K562 (cell line): ENCODE measurements around the gene DAZAP1. TPM values are rescaled to one million over a fixed set of nuclear protein-coding genes. Genes with fewer than 3 reads are reported as not detected.
A peak's percentile ranks its signal among the peaks of the same experiment; 100 is the strongest.

Source experiments
- ATF1 ChIP-seq, 2 experiments: fragments of 450-650 bp in 1 of 2; IDR thresholded peaks; 2 replicates each; pipeline ENCODE4 v1.6.1; 2016; ENCODE audit warnings: missing compliant biosample characterization in 1 of 2, missing genetic modification characterization in 1 of 2
- BACH1 ChIP-seq: fragments of 200-800 bp; sonication (Bioruptor generic); IDR thresholded peaks from 2 replicates; pipeline ENCODE4 v1.6.1; 2016; ENCODE audit warnings: missing genetic modification characterization, missing compliant biosample characterization
- CBX2 ChIP-seq: fragments of 200-600 bp; sonication (generic); IDR thresholded peaks from one replicate; pipeline ENCODE4 v1.6.1; 2012; ENCODE audit warnings: mild to moderate bottlenecking, low read length, inconsistent platforms; ENCODE audit not compliant: insufficient read depth, poor library complexity, severe bottlenecking
- CEBPB ChIP-seq: fragments of 450-650 bp; IDR thresholded peaks from 2 replicates; pipeline ENCODE4 v1.6.1; 2016; ENCODE audit warnings: missing genetic modification characterization, missing compliant biosample characterization
- GTF2E2 ChIP-seq: fragments of 200-800 bp; sonication (Bioruptor generic); IDR thresholded peaks from 2 replicates; pipeline ENCODE4 v1.6.1; 2016; ENCODE audit warnings: missing genetic modification characterization, missing compliant biosample characterization
- HDAC2 ChIP-seq: fragments of 450-650 bp; IDR thresholded peaks from 2 replicates; pipeline ENCODE4 v1.6.1; 2016; ENCODE audit warnings: mild to moderate bottlenecking
- HNRNPUL1 ChIP-seq: fragments of 200-400 bp; formaldehyde crosslinking; IDR thresholded peaks from 2 replicates; pipeline ENCODE4 v1.6.1; 2017; ENCODE audit warnings: low read length
- MCM3 ChIP-seq: fragments of 450-650 bp; IDR thresholded peaks from 2 replicates; pipeline ENCODE4 v1.6.1; 2016
- NFATC3 ChIP-seq: fragments of 450-650 bp; IDR thresholded peaks from 2 replicates; pipeline ENCODE4 v1.6.1; 2017; ENCODE audit warnings: mild to moderate bottlenecking
- PHB ChIP-seq: fragments of 250-450 bp; sonication (Bioruptor Pico); IDR thresholded peaks from 2 replicates; pipeline ENCODE4 v1.5.0; 2021
- RFX5 ChIP-seq: IDR thresholded peaks from 2 replicates; pipeline ENCODE4 v1.6.1; 2011; ENCODE audit warnings: low read depth, mild to moderate bottlenecking, improper control_type of control experiment, low read length
- SREBF1 ChIP-seq: fragments of 150-350 bp; IDR thresholded peaks from 2 replicates; pipeline ENCODE4 v1.6.1; 2014; ENCODE audit warnings: antibody characterized with exemption, low read depth, low read length, borderline replicate concordance
- TBL1XR1 ChIP-seq, 2 experiments: IDR thresholded peaks; 2 replicates each; pipeline ENCODE4 v1.6.1; 2012; ENCODE audit warnings: improper control_type of control experiment in 2 of 2, low read length in 2 of 2, mild to moderate bottlenecking in 1 of 2
- TCF7L2 ChIP-seq: fragments of 150-350 bp; IDR thresholded peaks from 2 replicates; pipeline ENCODE4 v1.6.1; 2016; ENCODE audit warnings: low read depth, mild to moderate bottlenecking, low read length, moderate library complexity
- TCFL5 ChIP-seq: fragments of 250-450 bp; sonication (Bioruptor Pico); conservative IDR thresholded peaks from 2 replicates; pipeline ENCODE4 v1.6.1; 2021; ENCODE audit warnings: mild to moderate bottlenecking, moderate library complexity, matching md5 sums
- ZFP30 ChIP-seq: fragments of 250-450 bp; sonication (Bioruptor Pico); IDR thresholded peaks from 2 replicates; pipeline ENCODE4 v1.8.0; 2022; ENCODE audit warnings: moderate library complexity, mild to moderate bottlenecking, inconsistent platforms, borderline replicate concordance
- ZNF398 ChIP-seq: fragments of 250-450 bp; sonication (Bioruptor Pico); IDR thresholded peaks from 2 replicates; pipeline ENCODE4 v1.8.0; 2021; ENCODE audit warnings: moderate library complexity, mild to moderate bottlenecking, inconsistent platforms
- ZNF551 ChIP-seq: fragments of 250-450 bp; sonication (Bioruptor Pico); IDR thresholded peaks from 2 replicates; pipeline ENCODE4 v1.5.0; 2021; ENCODE audit warnings: mild to moderate bottlenecking, moderate library complexity
- ZNF76 ChIP-seq: fragments of 250-450 bp; sonication (Bioruptor Pico); IDR thresholded peaks from 2 replicates; pipeline ENCODE4 v1.4.0; 2020; ENCODE audit warnings: mild to moderate bottlenecking, moderate library complexity, borderline replicate concordance
- ZNF778 ChIP-seq: fragments of 450-650 bp; formaldehyde crosslinking; IDR thresholded peaks from 2 replicates; pipeline ENCODE4 v1.4.0; 2020; ENCODE audit warnings: mild to moderate bottlenecking, moderate library complexity
- polyA plus RNA-seq, 8 experiments: library from polyadenylated mRNA; depleted of rRNA in 4 of 8; stranded (reverse) in 5 of 8; unstranded in 3 of 8; fragments of >200 nt; fragmentation: Nextera tagmentation in 2 of 8; fragmentation: Illumina TruSeq in 1 of 8; extraction: Ambion mirVana in 2 of 8; extraction: Trizol in 1 of 8; gene quantifications; 2 replicates each; pipeline versions ENCODE4 v1.2.1 to v1.2.3, GENCODE V29; 2011 to 2014; ENCODE audit warnings: inconsistent platforms in 1 of 8, missing spikeins in 1 of 8
- total RNA-seq, 7 experiments: library from RNA; depleted of rRNA in 6 of 7; stranded (reverse); fragments of >200 nt in 6 of 7; fragmentation: Illumina TruSeq in 2 of 7; extraction: Trizol in 2 of 7; gene quantifications; 2 replicates each; pipeline versions ENCODE4 v1.2.1 to v1.2.3, GENCODE V29; 2011 to 2021; ENCODE audit warnings: low replicate concordance in 1 of 7
- TF ChIP-seq, protein P1 (sequence below): fragments of 450-650 bp; formaldehyde crosslinking; IDR thresholded peaks from 2 replicates; pipeline ENCODE4 v1.4.0; 2022; ENCODE audit warnings: missing genetic modification characterization
- TF ChIP-seq, protein P2 (sequence below), 2 experiments: IDR thresholded peaks in 1 of 2; conservative IDR thresholded peaks in 1 of 2; 2 replicates each; pipeline ENCODE4 v1.6.1; 2016; ENCODE audit warnings: low read depth in 2 of 2, mild to moderate bottlenecking in 1 of 2, missing compliant biosample characterization in 1 of 2, missing genetic modification characterization in 1 of 2, moderate library complexity in 1 of 2

DAZAP1 gene
- total and polyA plus RNA-seq, 9 of the 15 experiments (the other 6 are each of a cell fraction or from before 2014, with no cell fraction given), result 10.8 to 289 (median 142) TPM

DNA sequence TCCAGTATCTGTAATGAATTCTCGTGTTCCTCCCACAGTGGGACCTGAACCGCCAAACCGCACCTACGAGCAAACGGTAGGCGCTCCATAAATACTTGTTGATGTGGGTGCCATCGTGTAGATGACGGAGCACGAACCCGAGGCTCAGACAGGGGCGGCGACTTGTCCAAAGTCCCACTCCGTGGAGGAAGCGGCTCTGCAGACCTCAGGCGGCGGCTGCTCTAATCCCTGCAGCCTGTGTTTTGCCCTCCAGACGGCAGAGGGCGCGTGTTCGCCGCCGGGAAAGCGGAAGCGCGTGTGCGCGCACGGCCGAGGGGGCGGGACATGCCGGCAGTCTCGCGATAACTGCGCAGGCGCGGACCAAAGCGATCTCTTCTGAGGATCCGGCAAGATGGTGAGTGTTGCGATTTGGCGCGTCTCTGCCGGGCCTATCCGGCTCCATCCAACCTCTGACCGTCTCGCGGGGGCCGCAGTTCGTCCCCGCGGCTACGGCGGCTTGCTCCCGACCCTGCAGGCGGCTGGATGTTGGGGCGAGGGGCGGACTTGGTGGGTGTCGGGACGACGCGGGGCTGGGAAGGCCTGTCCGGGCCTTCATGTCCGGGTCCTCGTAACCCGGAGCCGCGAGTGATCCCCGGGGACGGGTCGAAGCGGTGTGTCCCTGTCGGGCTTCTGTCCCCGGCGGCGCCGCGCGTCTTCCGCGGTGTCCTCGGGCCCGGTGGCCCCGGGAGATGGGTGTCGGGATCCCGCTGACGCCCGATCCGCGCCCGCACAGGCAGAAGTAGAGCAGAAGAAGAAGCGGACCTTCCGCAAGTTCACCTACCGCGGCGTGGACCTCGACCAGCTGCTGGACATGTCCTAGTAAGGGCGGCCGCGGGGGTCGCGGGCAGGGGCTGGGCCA, 30.9 kb downstream of the DAZAP1 start, which contains the start of gene RPS15 (continued):
- TF ChIP-seq ZNF778 (no peak), BACH1 (tag) (no peak), PHB (CRISPR knock-in tag) (peak; percentile 91; the same call in 1 of the 2 replicates), RFX5 (0 out of 2 replicates have a peak, but pooled peaks have one; percentile 54), HNRNPUL1 (no peak), HDAC2 (peak; percentile 39; the same call in 1 of the 2 replicates), CBX2 (no peak), TCF7L2 (no peak), GTF2E2 (peak; percentile 94; the same call in 1 of the 2 replicates), ATF1 (CRISPR knock-in tag; IDR thresholded peaks at IDR 0.05) (peak; percentile 37; the same call in 1 of the 2 replicates), ATF1 (tag; IDR thresholded peaks at IDR 0.05) (peak; percentile 91), ZFP30 (CRISPR knock-in tag) (no peak), ZNF551 (CRISPR knock-in tag) (no peak), MCM3 (no peak), TBL1XR1 (IDR thresholded peaks at IDR 0.05; ENCODE audit: low read length in 2 of 2) (peak; percentile 26 to 74; a peak in 3 of 4 replicates), SREBF1 (no peak; the same call in 1 of the 2 replicates), NFATC3 (no peak), ZNF398 (no peak), TCFL5 (no peak), CEBPB (no peak), ZNF76 (0 out of 2 replicates have a peak, but pooled peaks have one; percentile 39)
- TF ChIP-seq, protein P1, sequence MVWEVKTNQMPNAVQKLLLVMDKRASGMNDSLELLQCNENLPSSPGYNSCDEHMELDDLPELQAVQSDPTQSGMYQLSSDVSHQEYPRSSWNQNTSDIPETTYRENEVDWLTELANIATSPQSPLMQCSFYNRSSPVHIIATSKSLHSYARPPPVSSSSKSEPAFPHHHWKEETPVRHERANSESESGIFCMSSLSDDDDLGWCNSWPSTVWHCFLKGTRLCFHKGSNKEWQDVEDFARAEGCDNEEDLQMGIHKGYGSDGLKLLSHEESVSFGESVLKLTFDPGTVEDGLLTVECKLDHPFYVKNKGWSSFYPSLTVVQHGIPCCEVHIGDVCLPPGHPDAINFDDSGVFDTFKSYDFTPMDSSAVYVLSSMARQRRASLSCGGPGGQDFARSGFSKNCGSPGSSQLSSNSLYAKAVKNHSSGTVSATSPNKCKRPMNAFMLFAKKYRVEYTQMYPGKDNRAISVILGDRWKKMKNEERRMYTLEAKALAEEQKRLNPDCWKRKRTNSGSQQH, result no peak
- TF ChIP-seq, protein P2, sequence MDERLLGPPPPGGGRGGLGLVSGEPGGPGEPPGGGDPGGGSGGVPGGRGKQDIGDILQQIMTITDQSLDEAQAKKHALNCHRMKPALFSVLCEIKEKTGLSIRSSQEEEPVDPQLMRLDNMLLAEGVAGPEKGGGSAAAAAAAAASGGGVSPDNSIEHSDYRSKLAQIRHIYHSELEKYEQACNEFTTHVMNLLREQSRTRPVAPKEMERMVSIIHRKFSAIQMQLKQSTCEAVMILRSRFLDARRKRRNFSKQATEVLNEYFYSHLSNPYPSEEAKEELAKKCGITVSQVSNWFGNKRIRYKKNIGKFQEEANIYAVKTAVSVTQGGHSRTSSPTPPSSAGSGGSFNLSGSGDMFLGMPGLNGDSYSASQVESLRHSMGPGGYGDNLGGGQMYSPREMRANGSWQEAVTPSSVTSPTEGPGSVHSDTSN (CRISPR knock-in tag; IDR thresholded peaks at IDR 0.05; ENCODE audit: low read depth), result no peak
- TF ChIP-seq, protein P2 (tag; conservative IDR thresholded peaks at IDR 0.05; ENCODE audit: low read depth), result no peak
